K562 (cell line): Measurements from ENCODE around the gene LPCAT1. TPM values are rescaled to one million over a fixed set of nuclear protein-coding genes. Genes with fewer than 3 reads are reported as not detected.
A peak's percentile ranks its signal among the peaks of the same experiment; 100 is the strongest.

Experiments used
- ATAC-seq: fragments of 200-7000 bp; cut with Tn5 transposase; 3 replicates; pipeline ENCODE4 v1.9.1; 2020; ENCODE audit warnings: moderate library complexity
- BruUV-seq: library from RNA; stranded (reverse); fragments of 400-500 nt; replicated peaks from 2 replicates; lab custom pipeline; 2021; lab: Mats Ljungman, UMichigan
- CTCF ChIA-PET: fragments of 300-600 bp; formaldehyde crosslinking; extraction: SDS; loops from one replicate; lab custom pipeline; 2021; ENCODE audit warnings: low intra/inter-chr PET ratio; lab: Yijun Ruan, JAX
- POLR2A ChIA-PET: fragments of 300-600, 350-650 bp; sonication (Branson Sonifier 250); formaldehyde crosslinking; extraction: SDS; loops from one replicate; lab custom pipeline; 2021; ENCODE audit warnings: antibody characterized with exemption, inconsistent platforms; lab: Yijun Ruan, JAX
- DNase-seq, 4 experiments: peaks; one replicate each; pipeline versions ENCODE4 v3.0.0 to v3.0.0-alpha.2; 2011 to 2018; ENCODE audit warnings: low spot score in 3 of 4, mixed read lengths in 3 of 4; ENCODE audit errors: extremely low read depth in 1 of 4
- FAIRE-seq: peaks from 2 replicates; lab custom pipeline; 2011; peaks lifted over from hg19 to GRCh38; lab: Jason Lieb, UNC
- H2AFZ ChIP-seq: 2 replicates; pipeline ENCODE4 v1.6.0; 2011; ENCODE audit warnings: low read depth, low read length, control low read depth, inconsistent platforms
- H3K27ac ChIP-seq: fragments of 200-600 bp; 3 replicates; pipeline ENCODE4 v1.8.0; 2011; ENCODE audit warnings: low read depth, mild to moderate bottlenecking, control low read depth, inconsistent platforms, low read length, moderate library complexity, mixed read lengths; ENCODE audit errors: extremely low read depth
- H3K27me3 ChIP-seq, 2 experiments: fragments of 300-600 bp in 1 of 2; 2 replicates in 1 of 2; 3 replicates in 1 of 2; pipeline versions ENCODE4 v1.6.0 to v1.8.0; 2011; ENCODE audit warnings: inconsistent platforms in 2 of 2, low read length in 2 of 2, mild to moderate bottlenecking in 1 of 2, mixed read lengths in 1 of 2, moderate library complexity in 1 of 2; ENCODE audit not compliant: control insufficient read depth in 2 of 2, insufficient read depth in 2 of 2
- H3K36me3 ChIP-seq: fragments of 300-600 bp; 3 replicates; pipeline ENCODE4 v1.8.0; 2011; ENCODE audit warnings: mild to moderate bottlenecking, low read length, inconsistent platforms; ENCODE audit not compliant: control insufficient read depth, insufficient read depth
- H3K4me1 ChIP-seq, 2 experiments: fragments of 200-600 bp in 1 of 2; replicated peaks in 1 of 2; 2 replicates in 1 of 2; 3 replicates in 1 of 2; pipeline versions ENCODE4 v1.5.1 to v1.8.0; 2011; ENCODE audit warnings: inconsistent platforms in 2 of 2, low read length in 2 of 2, mild to moderate bottlenecking in 1 of 2, mixed read lengths in 1 of 2, moderate library complexity in 1 of 2; ENCODE audit not compliant: control insufficient read depth in 2 of 2, insufficient read depth in 2 of 2
- H3K4me2 ChIP-seq: 2 replicates; pipeline ENCODE4 v1.6.1; 2011; ENCODE audit warnings: low read length, control low read depth, inconsistent platforms, mixed read lengths; ENCODE audit not compliant: insufficient read depth
- H3K4me3 ChIP-seq: fragments of 200-600 bp; sonication (generic), shearing (Covaris generic); 2 replicates; pipeline ENCODE4 v1.5.1; 2016; ENCODE audit warnings: control low read depth, inconsistent platforms
- H3K79me2 ChIP-seq: fragments of 200-600 bp; 3 replicates; pipeline ENCODE4 v1.8.0; 2011; ENCODE audit warnings: low read length, inconsistent platforms; ENCODE audit not compliant: control insufficient read depth, insufficient read depth
- H3K9ac ChIP-seq, 2 experiments: 2 replicates each; pipeline versions ENCODE4 v1.6.0 to v1.6.1; 2011; ENCODE audit warnings: low read depth in 2 of 2, low read length in 2 of 2, control low read depth in 1 of 2, inconsistent platforms in 1 of 2, mild to moderate bottlenecking in 1 of 2, mixed read lengths in 1 of 2; ENCODE audit not compliant: insufficient read depth in 1 of 2
- H3K9me1 ChIP-seq: one replicate; pipeline ENCODE4 v1.6.0; 2011; ENCODE audit warnings: inconsistent platforms, mild to moderate bottlenecking, low read length, moderate library complexity; ENCODE audit not compliant: control insufficient read depth, insufficient read depth
- H3K9me3 ChIP-seq: replicated peaks from 2 replicates; pipeline ENCODE4 v1.5.1; 2011; ENCODE audit warnings: low read depth, low read length, inconsistent platforms; ENCODE audit not compliant: control insufficient read depth, insufficient read depth
- H4K20me1 ChIP-seq: replicated peaks from 2 replicates; pipeline ENCODE4 v1.6.1; 2011; ENCODE audit warnings: low read length, inconsistent platforms, mixed read lengths; ENCODE audit not compliant: control insufficient read depth, insufficient read depth
- CBFA2T2 ChIP-seq: fragments of 450-650 bp; conservative IDR thresholded peaks from 2 replicates; pipeline ENCODE4 v1.6.1; 2017; ENCODE audit warnings: mild to moderate bottlenecking
- EP400 ChIP-seq: fragments of 450-650 bp; IDR thresholded peaks from 2 replicates; pipeline ENCODE4 v1.6.1; 2017; ENCODE audit warnings: antibody characterized with exemption, mild to moderate bottlenecking, moderate library complexity
- IRF2 ChIP-seq: sonication (generic); formaldehyde crosslinking; IDR thresholded peaks from 2 replicates; pipeline ENCODE4 v1.8.1; 2022; ENCODE audit warnings: mild to moderate bottlenecking, missing genetic modification reagents
- KLF10 ChIP-seq: fragments of 250-450 bp; sonication (Bioruptor Pico); IDR thresholded peaks from 2 replicates; pipeline ENCODE4 v1.6.1; 2021; ENCODE audit warnings: matching md5 sums
- NFRKB ChIP-seq: fragments of 450-650 bp; IDR thresholded peaks from 2 replicates; pipeline ENCODE4 v1.6.1; 2016; ENCODE audit warnings: low read depth
- POLR2H ChIP-seq: IDR thresholded peaks from 2 replicates; pipeline ENCODE4 v1.6.1; 2016; ENCODE audit warnings: missing genetic modification characterization, low read depth, mild to moderate bottlenecking, control low read depth, missing compliant biosample characterization, moderate library complexity
- ZEB2 ChIP-seq: fragments of 450-650 bp; IDR thresholded peaks from 2 replicates; pipeline ENCODE4 v1.6.1; 2016
- ZNF124 ChIP-seq: sonication (generic); formaldehyde crosslinking; IDR thresholded peaks from 2 replicates; pipeline ENCODE4 v1.8.1; 2022; ENCODE audit warnings: missing genetic modification reagents
- ZNF133 ChIP-seq: fragments of 250-450 bp; sonication (Bioruptor Pico); IDR thresholded peaks from 2 replicates; pipeline ENCODE4 v1.4.0; 2020; ENCODE audit warnings: mild to moderate bottlenecking
- ZNF212 ChIP-seq: fragments of 450-650 bp; formaldehyde crosslinking; IDR thresholded peaks from 2 replicates; pipeline ENCODE4 v1.4.0; 2020; ENCODE audit warnings: mild to moderate bottlenecking
- ZNF717 ChIP-seq: fragments of 250-450 bp; sonication (Bioruptor Pico); IDR thresholded peaks from 2 replicates; pipeline ENCODE4 v1.5.0; 2021
- WGBS: fragments of 100-300 bp; shearing (Covaris generic); methylation state at CpG from one replicate; pipeline ENCODE4 v1.1.6; 2016; ENCODE audit warnings: low coverage, mixed read lengths; ENCODE audit not compliant: insufficient coverage; ENCODE audit errors: missing lambda C conversion rate; 5-methylcytosine and 5-hydroxymethylcytosine counted together
- in situ Hi-C: fragments of 300-500 bp; cut with MboI; formaldehyde crosslinking; loops from 4 replicates; pipeline ENCODE4 v1.15.0; 2018; ENCODE audit warnings: inconsistent platforms, mixed read lengths
- intact Hi-C: fragments of 100-400 bp; cut with micrococcal nuclease; formaldehyde crosslinking; loops from 2 replicates; pipeline ENCODE4 v1.14.2; 2022
- polyA plus RNA-seq, 8 experiments: library from polyadenylated mRNA; depleted of rRNA in 4 of 8; stranded (reverse) in 5 of 8; unstranded in 3 of 8; fragments of >200 nt; fragmentation: Nextera tagmentation in 2 of 8; fragmentation: Illumina TruSeq in 1 of 8; extraction: Ambion mirVana in 2 of 8; extraction: Trizol in 1 of 8; gene quantifications; 2 replicates each; pipeline versions ENCODE4 v1.2.1 to v1.2.3, GENCODE V29; 2011 to 2014; ENCODE audit warnings: inconsistent platforms in 1 of 8, missing spikeins in 1 of 8
- total RNA-seq, 7 experiments: library from RNA; depleted of rRNA in 6 of 7; stranded (reverse); fragments of >200 nt in 6 of 7; fragmentation: Illumina TruSeq in 2 of 7; extraction: Trizol in 2 of 7; gene quantifications; 2 replicates each; pipeline versions ENCODE4 v1.2.1 to v1.2.3, GENCODE V29; 2011 to 2021; ENCODE audit warnings: low replicate concordance in 1 of 7

Gene LPCAT1
- total and polyA plus RNA-seq, 9 of the 15 experiments (the other 6 are each of a cell fraction or from before 2014, with no cell fraction given): 0.14 to 18.4 (median 13.9) TPM

DNA sequence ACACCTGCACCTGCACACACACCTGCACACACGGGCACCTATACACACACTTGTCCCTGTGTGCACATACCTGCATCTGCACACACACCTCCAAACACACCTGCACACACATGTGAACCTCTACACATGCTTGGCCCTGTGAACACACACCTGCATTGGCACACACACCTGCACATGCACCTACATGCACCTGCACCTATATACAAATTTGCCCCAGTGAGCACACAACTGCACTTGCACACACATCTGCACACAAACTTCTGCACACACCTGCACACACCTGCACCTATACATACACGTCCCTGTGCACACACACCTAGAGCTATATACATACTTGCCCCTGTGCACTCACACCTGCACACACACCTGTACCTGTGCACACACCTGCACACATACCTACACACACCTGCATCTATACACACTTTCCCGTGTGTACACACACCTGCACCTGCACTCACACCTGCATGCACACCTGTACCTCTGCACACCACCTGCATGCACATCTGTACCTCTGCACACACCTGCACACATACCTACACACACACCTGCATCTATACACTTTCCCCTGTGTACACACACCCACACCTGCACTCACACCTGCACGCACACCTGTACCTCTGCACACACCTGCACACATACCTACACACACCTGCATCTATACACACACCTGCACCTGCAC, 21.5 kb upstream of the LPCAT1 start:
- no peak for DNase-seq
- in situ Hi-C loops (no loop called here), intact Hi-C loops (no loop called here)
- Histone ChIP-seq H3K9ac (no peak overlapping the region), H2AFZ (no peak overlapping the region), H3K4me1 (peaks cover 0 to 3% of the 10 kb centered on the region in 2 experiments; a peak in 1 of 5 replicates), H3K36me3 (no peaks in the 10 kb centered on the region), H3K4me3 (no peak overlapping the region), H3K4me2 (no peak overlapping the region), H3K9me1 (no peaks in the 10 kb centered on the region), H3K79me2 (no peaks in the 10 kb centered on the region), H3K9me3 (no peaks in the 10 kb centered on the region), H4K20me1 (peaks cover 15% of the 10 kb centered on the region), H3K27ac (no peak overlapping the region), H3K27me3 (peaks cover 34 to 55% of the 10 kb centered on the region in 2 experiments)
- POLR2A ChIA-PET: no interaction called here
- WGBS: 2% methylated on average over 4 of the region's 4 CpGs
- TF ChIP-seq EP400 (no peak), ZEB2 (peak; percentile 93), KLF10 (no peak), CBFA2T2 (peak; percentile 28; the same call in 1 of the 2 replicates)
- CTCF ChIA-PET: no interaction called here
- no TSS peak for BruUV-seq
- FAIRE-seq: no peak
- ATAC-seq: no peak

DNA sequence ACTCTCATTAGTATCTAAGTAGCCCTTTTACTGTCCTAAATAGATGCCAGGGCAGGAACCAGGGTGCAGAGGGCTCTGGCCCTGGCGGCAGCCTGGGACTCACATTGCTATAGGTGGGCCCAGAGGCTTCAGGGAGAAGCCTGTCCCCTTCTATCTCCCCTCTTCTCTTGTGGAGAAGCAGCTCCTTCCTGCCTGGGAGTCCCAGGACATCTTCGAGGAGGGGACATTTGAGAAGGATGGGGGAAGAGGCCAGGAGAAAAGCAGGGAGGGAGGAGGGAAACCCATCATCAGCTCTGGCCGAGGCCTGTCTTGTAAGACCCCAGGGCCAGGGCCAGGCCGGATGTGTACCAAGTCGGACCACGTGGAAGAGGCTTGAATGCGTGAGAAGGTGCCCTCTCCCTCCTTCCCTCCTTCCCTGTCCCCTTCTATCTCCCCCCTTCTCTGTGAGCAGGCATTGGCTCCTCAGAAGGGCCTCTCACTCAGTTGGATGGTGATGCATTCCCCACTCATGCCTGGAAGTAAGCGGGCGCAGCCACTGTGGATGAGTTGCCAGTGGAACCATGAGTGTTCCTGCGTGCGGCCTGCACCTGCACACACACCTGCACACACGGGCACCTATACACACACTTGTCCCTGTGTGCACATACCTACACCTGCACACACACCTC, 20.7 kb upstream of the LPCAT1 start:
- ATAC-seq (no peak), DNase-seq (no peak), FAIRE-seq (no peak)
- in situ Hi-C loops: no loop called here
- Histone ChIP-seq H3K4me2 (no peak overlapping the region), H3K9ac (no peak overlapping the region), H3K27me3 (peaks cover 30 to 47% of the 10 kb centered on the region in 2 experiments), H3K4me3 (no peak overlapping the region), H3K9me1 (no peaks in the 10 kb centered on the region), H3K79me2 (no peaks in the 10 kb centered on the region), H3K36me3 (no peaks in the 10 kb centered on the region), H3K4me1 (peaks cover 0 to 3% of the 10 kb centered on the region in 2 experiments; a peak in 1 of 5 replicates), H3K27ac (no peak overlapping the region), H4K20me1 (peaks cover 15% of the 10 kb centered on the region), H3K9me3 (peaks cover 4% of the 10 kb centered on the region), H2AFZ (no peak overlapping the region)
- POLR2A ChIA-PET: interaction anchor here (0.6 kb wide), 3 partner anchors 75 to 1791 kb away, joined by 3 read pairs; no protein-coding TSS in a partner anchor
- CTCF ChIA-PET: no interaction called here
- TF ChIP-seq IRF2 (no peak), ZNF212 (no peak), ZNF717 (CRISPR knock-in tag) (no peak), POLR2H (no peak), ZNF124 (CRISPR knock-in tag) (no peak), NFRKB (no peak), ZNF133 (no peak)
- intact Hi-C loops: no loop called here
- BruUV-seq: no TSS peak
- 9% methylated on average over 12 of the region's 12 CpGs for WGBS
